SK-N-SH treated with all-trans-retinoic acid at 6 μM for 48 hours (cell line): ENCODE measurements around the gene THBS3.

ENCODE experiments used
- ATAC-seq: fragments of 200-7000 bp; cut with Tn5 transposase; 3 replicates; pipeline ENCODE4 v1.9.1; 2020; ENCODE audit warnings: mild to moderate bottlenecking, moderate library complexity
- ARNTL ChIP-seq: fragments of 450-650 bp; formaldehyde crosslinking; IDR thresholded peaks from 2 replicates; pipeline ENCODE4 v1.5.0; 2020; ENCODE audit warnings: low read depth, mild to moderate bottlenecking, moderate library complexity, borderline replicate concordance
- BACH2 ChIP-seq: fragments of 250-450 bp; sonication (Bioruptor Pico); IDR thresholded peaks from 2 replicates; pipeline ENCODE4 v1.9.0; 2021; ENCODE audit warnings: mild to moderate bottlenecking, borderline replicate concordance
- CREB5 ChIP-seq: fragments of 250-450 bp; sonication (Bioruptor Pico); IDR thresholded peaks from 2 replicates; pipeline ENCODE4 v1.5.1; 2020; ENCODE audit warnings: low read depth, mild to moderate bottlenecking, moderate library complexity
- CSDC2 ChIP-seq: fragments of 250-450 bp; sonication (Bioruptor Pico); IDR thresholded peaks from 2 replicates; pipeline ENCODE4 v1.5.0; 2020; ENCODE audit warnings: mild to moderate bottlenecking, moderate library complexity
- CSRNP3 ChIP-seq: fragments of 250-450 bp; sonication (Bioruptor Pico); IDR thresholded peaks from 2 replicates; pipeline ENCODE4 v1.5.1; 2021; ENCODE audit warnings: mild to moderate bottlenecking, moderate library complexity
- ESRRG ChIP-seq: fragments of 250-450 bp; sonication (Bioruptor Pico); IDR thresholded peaks from 2 replicates; pipeline ENCODE4 v1.6.1; 2021; ENCODE audit warnings: mild to moderate bottlenecking
- GLIS3 ChIP-seq: fragments of 250-450 bp; sonication (Bioruptor Pico); IDR thresholded peaks from 2 replicates; pipeline ENCODE4 v1.5.0; 2020; ENCODE audit warnings: mild to moderate bottlenecking, moderate library complexity
- ISL1 ChIP-seq: fragments of 250-450 bp; sonication (Bioruptor Pico); IDR thresholded peaks from 2 replicates; pipeline ENCODE4 v2.1.2; 2022; ENCODE audit warnings: mild to moderate bottlenecking, moderate library complexity
- OSR1 ChIP-seq: fragments of 250-450 bp; sonication (Bioruptor Pico); IDR thresholded peaks from 2 replicates; pipeline ENCODE4 v1.8.0; 2022; ENCODE audit warnings: moderate library complexity, mild to moderate bottlenecking, inconsistent platforms
- PATZ1 ChIP-seq: fragments of 250-450 bp; sonication (Bioruptor Pico); IDR thresholded peaks from 2 replicates; pipeline ENCODE4 v1.8.0; 2020; ENCODE audit warnings: mild to moderate bottlenecking, moderate library complexity, borderline replicate concordance
- POU6F1 ChIP-seq: fragments of 250-450 bp; sonication (Bioruptor Pico); IDR thresholded peaks from 2 replicates; pipeline ENCODE4 v1.8.0; 2021; ENCODE audit warnings: low read depth, mild to moderate bottlenecking, moderate library complexity, borderline replicate concordance
- PPARA ChIP-seq: fragments of 250-450 bp; sonication (Bioruptor Pico); IDR thresholded peaks from 2 replicates; pipeline ENCODE4 v1.5.0; 2020; ENCODE audit warnings: mild to moderate bottlenecking, borderline replicate concordance
- RARB ChIP-seq: fragments of 250-450 bp; sonication (Bioruptor Pico); IDR thresholded peaks from 2 replicates; pipeline ENCODE4 v1.8.0; 2021; ENCODE audit warnings: mild to moderate bottlenecking, moderate library complexity
- SNAI2 ChIP-seq: fragments of 250-450 bp; sonication (Bioruptor Pico); IDR thresholded peaks from 2 replicates; pipeline ENCODE4 v1.5.0; 2020; ENCODE audit warnings: mild to moderate bottlenecking, moderate library complexity
- TOX ChIP-seq: fragments of 250-450 bp; sonication (Bioruptor Pico); IDR thresholded peaks from 2 replicates; pipeline ENCODE4 v1.8.0; 2021; ENCODE audit warnings: mild to moderate bottlenecking, moderate library complexity, borderline replicate concordance
- TSHZ2 ChIP-seq: fragments of 250-450 bp; sonication (Bioruptor Pico); IDR thresholded peaks from 2 replicates; pipeline ENCODE4 v1.5.0; 2020; ENCODE audit warnings: mild to moderate bottlenecking, moderate library complexity
- ZC3H10 ChIP-seq: fragments of 250-450 bp; sonication (Bioruptor Pico); IDR thresholded peaks from 2 replicates; pipeline ENCODE4 v1.5.1; 2021; ENCODE audit warnings: mild to moderate bottlenecking, moderate library complexity
- ZFP3 ChIP-seq: fragments of 250-450 bp; sonication (Bioruptor Pico); IDR thresholded peaks from 2 replicates; pipeline ENCODE4 v1.5.0; 2020; ENCODE audit warnings: mild to moderate bottlenecking, moderate library complexity
- ZFP30 ChIP-seq: fragments of 450-650 bp; formaldehyde crosslinking; IDR thresholded peaks from 2 replicates; pipeline ENCODE4 v1.5.0; 2022; ENCODE audit warnings: mild to moderate bottlenecking, moderate library complexity
- ZNF70 ChIP-seq: fragments of 450-650 bp; formaldehyde crosslinking; IDR thresholded peaks from 2 replicates; pipeline ENCODE4 v1.5.0; 2020; ENCODE audit warnings: mild to moderate bottlenecking, moderate library complexity
- ZNF8 ChIP-seq: fragments of 450-650 bp; formaldehyde crosslinking; IDR thresholded peaks from 2 replicates; pipeline ENCODE4 v1.5.0; 2020; ENCODE audit warnings: mild to moderate bottlenecking, moderate library complexity

The THBS3 gene

GRCh38 chr1:155182052-155182550 is 25.6 kb downstream of the THBS3 start:
- TF ChIP-seq SNAI2 (no peak), TOX (CRISPR knock-in tag) (no peak), TSHZ2 (CRISPR knock-in tag) (no peak), ESRRG (CRISPR knock-in tag) (no peak), ZC3H10 (CRISPR knock-in tag) (no peak), CSRNP3 (CRISPR knock-in tag) (no peak), ZNF8 (no peak), ZFP3 (CRISPR knock-in tag) (no peak), OSR1 (CRISPR knock-in tag) (no peak), ARNTL (CRISPR knock-in tag) (no peak), BACH2 (CRISPR knock-in tag) (no peak), PATZ1 (no peak), PPARA (CRISPR knock-in tag) (no peak), GLIS3 (no peak)
- ATAC-seq = no peak

- TF ChIP-seq ZFP3 (CRISPR knock-in tag) = no peak
- TF ChIP-seq CREB5 (CRISPR knock-in tag) = no peak
- TF ChIP-seq ISL1 (CRISPR knock-in tag) = no peak
- TF ChIP-seq RARB (CRISPR knock-in tag) = no peak
- no peak for TF ChIP-seq BACH2 (CRISPR knock-in tag)
- no peak for TF ChIP-seq POU6F1 (CRISPR knock-in tag)
- no peak for TF ChIP-seq CSDC2
- no peak for TF ChIP-seq ZFP30 (CRISPR knock-in tag)
- TF ChIP-seq TOX (CRISPR knock-in tag) = no peak
- TF ChIP-seq TSHZ2 (CRISPR knock-in tag) = no peak
- TF ChIP-seq ZC3H10 (CRISPR knock-in tag) = no peak
- no peak for TF ChIP-seq ZNF70 (CRISPR knock-in tag)
- TF ChIP-seq, all 23 proteins: peak for 0
- ATAC-seq = no peak
Observed at GRCh38 chr1:155181371-155182051, 26.2 kb downstream of the THBS3 start.
